ENCODE measurements around the gene FGFBP1.
A peak's percentile ranks its signal among the peaks of the same experiment; 100 is the strongest.

Gene FGFBP1

DNA sequence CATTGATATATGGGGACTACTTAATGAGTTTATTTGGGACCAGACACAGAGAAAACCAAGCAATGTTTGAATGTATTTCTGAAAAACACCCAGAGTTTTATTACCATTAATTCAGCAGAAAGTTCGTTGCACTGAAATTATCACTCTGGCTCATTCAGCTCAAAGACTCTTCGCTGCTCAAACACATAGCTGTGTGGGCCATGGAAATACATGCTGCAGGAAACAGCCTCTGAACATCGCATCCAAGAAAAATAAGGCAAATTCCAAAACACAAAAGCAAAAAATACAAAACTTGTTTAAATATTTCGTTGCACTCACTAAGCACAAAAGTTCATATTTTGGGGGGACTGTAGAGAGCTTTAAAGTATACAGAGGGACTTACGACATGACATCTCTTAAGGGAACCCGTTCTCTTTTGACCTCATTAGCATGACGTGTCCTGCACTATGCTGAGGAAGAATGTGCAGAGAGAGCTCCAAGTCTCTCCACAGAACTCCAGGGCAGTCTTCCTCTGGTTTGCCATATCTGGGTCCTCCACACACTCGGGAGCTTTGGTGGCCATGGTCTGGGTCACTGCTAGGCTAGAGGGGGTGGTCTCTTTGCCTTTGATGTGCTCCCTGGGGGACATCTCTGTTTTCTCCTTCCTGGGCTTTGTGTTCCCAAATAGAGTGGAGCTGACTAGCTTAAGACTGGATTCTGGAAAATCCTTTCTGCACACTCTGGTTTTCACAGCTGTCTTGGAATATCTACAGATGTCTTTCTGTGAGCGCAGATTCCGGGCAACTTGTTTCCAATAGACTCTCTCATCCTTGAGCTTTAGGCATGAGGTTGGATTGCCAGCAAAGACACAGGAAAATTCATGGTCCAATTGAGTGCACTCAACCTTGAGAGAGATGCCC is 2.8 kb downstream of the FGFBP1 start:
- TF ChIP-seq, protein P1, sequence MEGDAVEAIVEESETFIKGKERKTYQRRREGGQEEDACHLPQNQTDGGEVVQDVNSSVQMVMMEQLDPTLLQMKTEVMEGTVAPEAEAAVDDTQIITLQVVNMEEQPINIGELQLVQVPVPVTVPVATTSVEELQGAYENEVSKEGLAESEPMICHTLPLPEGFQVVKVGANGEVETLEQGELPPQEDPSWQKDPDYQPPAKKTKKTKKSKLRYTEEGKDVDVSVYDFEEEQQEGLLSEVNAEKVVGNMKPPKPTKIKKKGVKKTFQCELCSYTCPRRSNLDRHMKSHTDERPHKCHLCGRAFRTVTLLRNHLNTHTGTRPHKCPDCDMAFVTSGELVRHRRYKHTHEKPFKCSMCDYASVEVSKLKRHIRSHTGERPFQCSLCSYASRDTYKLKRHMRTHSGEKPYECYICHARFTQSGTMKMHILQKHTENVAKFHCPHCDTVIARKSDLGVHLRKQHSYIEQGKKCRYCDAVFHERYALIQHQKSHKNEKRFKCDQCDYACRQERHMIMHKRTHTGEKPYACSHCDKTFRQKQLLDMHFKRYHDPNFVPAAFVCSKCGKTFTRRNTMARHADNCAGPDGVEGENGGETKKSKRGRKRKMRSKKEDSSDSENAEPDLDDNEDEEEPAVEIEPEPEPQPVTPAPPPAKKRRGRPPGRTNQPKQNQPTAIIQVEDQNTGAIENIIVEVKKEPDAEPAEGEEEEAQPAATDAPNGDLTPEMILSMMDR (IDR thresholded peaks at IDR 0.05; ENCODE audit: insufficient read depth, low read depth, low read length, missing control alignments): no peak
- H3K4me3 ChIP-seq (ENCODE audit: low read length): peak overlapping the region; percentile 58
- DNase-seq (ENCODE audit: low read depth): no peak

GRCh38 chr4:15934259-15934658 is 4.3 kb downstream of the FGFBP1 start:
- DNase-seq (ENCODE audit: low read depth): peak; percentile 90
- no peak overlapping the region for H3K4me3 ChIP-seq (ENCODE audit: low read length)
- TF ChIP-seq, protein P1 (IDR thresholded peaks at IDR 0.05; ENCODE audit: insufficient read depth, low read depth, low read length, missing control alignments): no peak

DNA sequence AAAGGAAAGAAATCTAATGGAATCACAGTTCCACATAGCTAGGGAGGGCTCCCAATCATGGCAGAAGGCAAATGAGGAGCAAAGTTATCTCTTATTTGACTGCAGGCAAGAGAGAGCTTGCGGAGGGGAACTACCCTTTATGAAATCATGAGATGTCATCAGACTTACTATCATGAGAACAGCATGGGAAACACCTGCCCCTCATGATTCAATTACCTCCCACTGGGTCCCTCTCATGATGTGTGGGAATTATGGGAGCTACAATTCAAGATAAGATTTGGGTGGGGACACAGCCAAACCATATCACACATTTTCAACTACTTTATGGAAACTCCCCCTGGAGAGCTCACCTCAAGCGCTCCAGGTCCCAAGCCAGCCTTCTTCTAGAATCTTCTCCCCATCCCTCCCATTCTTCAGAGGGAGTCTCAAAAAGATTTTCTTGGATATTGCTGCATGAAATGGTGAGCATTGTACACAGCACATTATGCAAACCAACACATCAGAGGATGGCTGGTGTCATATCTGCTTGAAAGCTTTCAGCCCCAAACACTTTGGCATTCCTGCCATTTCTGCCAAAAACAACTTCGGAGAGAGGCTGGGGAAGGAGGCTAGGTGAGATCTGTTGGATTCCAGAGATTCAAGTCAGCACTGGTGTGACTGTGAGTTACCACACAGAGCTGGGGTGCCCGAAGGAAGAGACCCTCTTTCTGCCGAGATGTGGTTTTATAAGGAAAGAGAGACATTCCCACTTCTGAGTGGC is 6.9 kb downstream of the FGFBP1 start:
- no peak overlapping the region for H3K4me3 ChIP-seq (ENCODE audit: low read length)
- TF ChIP-seq, protein P1 (IDR thresholded peaks at IDR 0.05; ENCODE audit: insufficient read depth, low read depth, low read length, missing control alignments): no peak
- no peak for DNase-seq (ENCODE audit: low read depth)

- DNase-seq (ENCODE audit: low read depth): no peak
- TF ChIP-seq, protein P1 (IDR thresholded peaks at IDR 0.05; ENCODE audit: insufficient read depth, low read depth, low read length, missing control alignments): no peak
- H3K4me3 ChIP-seq (ENCODE audit: low read length): no peak overlapping the region
Measured at GRCh38 chr4:15930314-15930713, 8.2 kb downstream of the FGFBP1 start.

DNA sequence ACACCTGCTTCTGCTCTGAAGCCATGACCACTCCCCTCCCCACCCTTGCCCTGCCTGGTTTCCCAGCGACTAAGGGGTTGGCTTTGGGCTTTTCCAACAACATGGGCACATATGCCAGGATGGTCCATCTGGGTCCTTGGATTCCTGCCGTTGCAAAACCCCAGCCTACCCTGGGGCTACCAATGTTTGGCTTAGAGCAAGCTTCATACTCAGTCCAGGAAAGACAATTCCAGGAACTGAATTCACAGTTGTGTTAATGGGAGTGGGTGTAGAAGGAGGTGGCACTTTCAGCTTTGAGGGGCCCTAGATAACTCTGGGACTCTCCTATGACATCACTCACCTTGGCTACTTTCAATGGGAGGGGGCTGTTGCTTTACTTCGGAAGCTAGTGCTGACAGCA is 9.0 kb downstream of the FGFBP1 start:
- no peak for DNase-seq (ENCODE audit: low read depth)

GRCh38 chr4:15928883-15929282 is 9.7 kb downstream of the FGFBP1 start:
- no peak overlapping the region for H3K4me3 ChIP-seq (ENCODE audit: low read length)
- DNase-seq (ENCODE audit: low read depth): no peak
- TF ChIP-seq, protein P1 (IDR thresholded peaks at IDR 0.05; ENCODE audit: insufficient read depth, low read depth, low read length, missing control alignments): no peak

More for the DNA sequence above, 9.0 kb downstream of the FGFBP1 start:
- TF ChIP-seq, protein P1 (IDR thresholded peaks at IDR 0.05; ENCODE audit: insufficient read depth, low read depth, low read length, missing control alignments): no peak
- H3K4me3 ChIP-seq (ENCODE audit: low read length): no peak overlapping the region

All from epithelial cell of esophagus (primary cell).